ENCODE measurements around the gene PABPN1L. TPM values are rescaled to one million over a fixed set of nuclear protein-coding genes. Genes with fewer than 3 reads are reported as not detected.

The PABPN1L gene
- total and polyA plus RNA-seq, 2 donors (not counting 3 experiments of a cell fraction or from before 2014, with no cell fraction given), result not detected

- H3K79me2 ChIP-seq (ENCODE audit: control insufficient read depth, insufficient read depth, low read length), result no peaks in the 10 kb centered on the region
- no peak for DNase-seq (ENCODE audit: low read depth, low spot score)
- ChIA-PET POLR2A (no interaction called here), CTCF (no interaction called here)
- no peaks in the 10 kb centered on the region for H3K36me3 ChIP-seq (ENCODE audit: control insufficient read depth in 2 of 2, extremely low read depth in 1 of 2, insufficient read depth in 2 of 2, low read length in 2 of 2)
- intact Hi-C loops (cut with micrococcal nuclease), result no loop called here
- H2AFZ ChIP-seq (ENCODE audit: low read depth, low read length), result no peak overlapping the region
- H3K4me3 ChIP-seq (replicated peaks in 1 of 3; ENCODE audit: insufficient read depth in 1 of 3, low read depth in 1 of 3, low read length in 3 of 3), result no peak overlapping the region
- dilution Hi-C loops (cut with MboI; ENCODE audit: extremely low pct_ligation_motif_present, low sequenced_read_pairs), result no loop called here
- H3K9ac ChIP-seq (replicated peaks; ENCODE audit: extremely low read depth, insufficient read depth, low read length), result no peak overlapping the region
- H3K4me1 ChIP-seq (ENCODE audit: control insufficient read depth, extremely low read depth, insufficient read depth, low read length), result no peaks in the 10 kb centered on the region
- no peaks in the 10 kb centered on the region for H4K20me1 ChIP-seq (replicated peaks; ENCODE audit: control insufficient read depth, extremely low read depth, insufficient read depth, low read length)
- no peak overlapping the region for H3K27ac ChIP-seq (ENCODE audit: insufficient read depth, low read depth, low read length)
- H3K9me1 ChIP-seq (replicated peaks; ENCODE audit: control insufficient read depth, extremely low read depth, insufficient read depth, low read length), result no peaks in the 10 kb centered on the region
- H3K4me2 ChIP-seq (ENCODE audit: insufficient read depth, low read length), result no peak overlapping the region
- H3K9me3 ChIP-seq (replicated peaks; ENCODE audit: control insufficient read depth, insufficient read depth, low read length), result no peaks in the 10 kb centered on the region
- no TSS peak for BruUV-seq (replicated peaks)
- FAIRE-seq, result no peak
- no peaks in the 10 kb centered on the region for H3K27me3 ChIP-seq (ENCODE audit: control insufficient read depth in 2 of 2, insufficient read depth in 2 of 2, low read length in 2 of 2)
- no peak for TF ChIP-seq POLR2AphosphoS5 (IDR thresholded peaks at IDR 0.05; ENCODE audit: insufficient read depth, low read depth, low read length)
- TF ChIP-seq EZH2 (IDR thresholded peaks at IDR 0.05; ENCODE audit: borderline replicate concordance, low read depth, low read length, severe bottlenecking), result no peak
- no peak for TF ChIP-seq FOS (IDR thresholded peaks at IDR 0.05; ENCODE audit: borderline replicate concordance, insufficient read depth, low read length)
- TF ChIP-seq POLR2A (IDR thresholded peaks at IDR 0.05; ENCODE audit: low read depth, low read length), result no peak
- no peak for TF ChIP-seq MYC (IDR thresholded peaks at IDR 0.05; ENCODE audit: low read depth, low read length)
- TF ChIP-seq JUN (IDR thresholded peaks at IDR 0.05; ENCODE audit: borderline replicate concordance, insufficient read depth, insufficient read length, low read depth), result no peak
- TF ChIP-seq GATA2 (IDR thresholded peaks at IDR 0.05; ENCODE audit: insufficient read depth, insufficient read length, low read depth, low read length), result no peak
- TF ChIP-seq MAX (IDR thresholded peaks at IDR 0.05; ENCODE audit: insufficient read depth, insufficient read length), result no peak
- no peak for TF ChIP-seq CTCF (IDR thresholded peaks at IDR 0.05; ENCODE audit: extremely low read depth in 1 of 2, insufficient read depth in 1 of 2, low read depth in 1 of 2, low read length in 2 of 2)
Observed at GRCh38 chr16:88886420-88886844, 20.0 kb upstream of the PABPN1L start.

All from endothelial cell of umbilical vein (primary cell).